Loucy (cell line): Measurements from ENCODE around the gene LCN15.

Experiments
- H2AFZ ChIP-seq: fragments of 200-600 bp; sonication (generic); 2 replicates; pipeline ENCODE4 v1.6.0; 2016; ENCODE audit warnings: antibody characterized with exemption, mild to moderate bottlenecking, low read length, moderate library complexity
- H3F3A ChIP-seq: fragments of 200-600 bp; 2 replicates; pipeline ENCODE4 v1.6.0; 2016; ENCODE audit warnings: antibody characterized with exemption, low read depth, mild to moderate bottlenecking
- H3K27me3 ChIP-seq: fragments of 200-600 bp; sonication (generic); 2 replicates; pipeline ENCODE4 v1.6.1; 2014; ENCODE audit warnings: low read length, mild to moderate bottlenecking; ENCODE audit not compliant: insufficient read depth, poor library complexity, severe bottlenecking
- H3K36me3 ChIP-seq: fragments of 200-600 bp; sonication (generic); 2 replicates; pipeline ENCODE4 v1.6.1; 2016; ENCODE audit warnings: low read length; ENCODE audit not compliant: insufficient read depth
- H3K4me1 ChIP-seq: fragments of 200-600 bp; sonication (generic); 2 replicates; pipeline ENCODE4 v1.5.1; 2014; ENCODE audit warnings: low read length, mild to moderate bottlenecking; ENCODE audit not compliant: insufficient read depth, poor library complexity, severe bottlenecking
- H3K4me2 ChIP-seq: fragments of 200-600 bp; sonication (generic); 2 replicates; pipeline ENCODE4 v1.6.0; 2014; ENCODE audit warnings: antibody characterized with exemption, low read length, low read depth, mild to moderate bottlenecking; ENCODE audit not compliant: poor library complexity, severe bottlenecking
- H3K4me3 ChIP-seq: fragments of 200-600 bp; sonication (generic); 2 replicates; pipeline ENCODE4 v1.5.1; 2014; ENCODE audit warnings: low read length, mild to moderate bottlenecking, mixed read lengths; ENCODE audit not compliant: poor library complexity, severe bottlenecking
- H3K79me2 ChIP-seq: fragments of 200-600 bp; sonication (generic); 2 replicates; pipeline ENCODE4 v1.6.1; 2014; ENCODE audit warnings: low read length; ENCODE audit not compliant: insufficient read depth
- H3K9ac ChIP-seq: fragments of 200-600 bp; sonication (generic); 2 replicates; pipeline ENCODE4 v1.6.0; 2014; ENCODE audit warnings: mild to moderate bottlenecking, low read depth, low read length, moderate library complexity; ENCODE audit not compliant: poor library complexity, severe bottlenecking
- H3K9me2 ChIP-seq: fragments of 200-600 bp; sonication (generic); replicated peaks from 2 replicates; pipeline ENCODE4 v1.6.1; 2016; ENCODE audit warnings: low read depth, low read length, mixed read lengths
- H3K9me3 ChIP-seq: fragments of 200-600 bp; sonication (generic); 2 replicates; pipeline ENCODE4 v1.6.1; 2014; ENCODE audit warnings: mild to moderate bottlenecking, antibody characterized with exemption, low read length, low read depth; ENCODE audit not compliant: insufficient read depth
- H4K20me1 ChIP-seq: fragments of 200-600 bp; sonication (generic); 2 replicates; pipeline ENCODE4 v1.6.0; 2014; ENCODE audit warnings: antibody characterized with exemption, low read length, mild to moderate bottlenecking; ENCODE audit not compliant: insufficient read depth, poor library complexity, severe bottlenecking
- CTCF ChIP-seq: fragments of 200-600 bp; sonication (generic); conservative IDR thresholded peaks from 2 replicates; pipeline ENCODE4 v1.5.1; 2014; ENCODE audit warnings: mild to moderate bottlenecking, antibody characterized with exemption, low read length
- EZH2phosphoT487 ChIP-seq: fragments of 200-600 bp; IDR thresholded peaks from 2 replicates; pipeline ENCODE4 v1.6.1; 2018; ENCODE audit warnings: antibody characterized with exemption, mild to moderate bottlenecking, moderate library complexity, borderline replicate concordance

Gene LCN15

DNA sequence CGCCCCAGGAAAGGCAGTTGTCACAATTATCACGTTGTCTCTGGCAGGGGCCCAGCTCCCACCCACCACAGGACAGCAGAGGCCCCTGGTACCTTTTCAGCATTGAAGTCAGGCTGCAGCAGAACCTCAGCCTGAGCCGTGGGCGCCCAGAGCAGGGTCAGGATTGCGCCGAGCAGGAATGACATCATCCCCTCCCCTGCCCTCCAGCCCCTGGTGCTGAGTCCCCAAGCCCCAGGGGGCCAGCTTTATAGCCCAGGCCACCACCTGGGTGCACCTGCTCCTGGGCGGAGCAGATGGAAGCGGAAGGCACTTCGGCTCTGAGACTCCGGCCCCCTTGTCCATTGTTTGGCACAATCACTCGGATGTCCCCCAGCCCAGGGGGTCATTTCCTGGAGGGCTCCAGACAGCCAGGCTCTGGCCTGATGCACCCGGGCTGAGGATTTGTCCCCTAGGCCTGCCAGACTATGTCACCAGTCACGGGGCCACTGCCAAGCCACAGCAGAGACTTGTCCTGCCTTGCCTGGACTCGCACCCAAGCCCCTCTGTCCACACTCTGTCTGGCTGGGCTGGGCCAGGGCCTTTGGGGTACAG lies at the start of gene LCN15:
Gene LCN15, minus strand, starts transcription at position 218 of the 591 bp plus-strand sequence. Its CDS starts 30 bp downstream, at position 188.
- H3K4me3 ChIP-seq: no peak within 1 kb of the TSS
- H2AFZ ChIP-seq: no peak within 1 kb of the TSS

GRCh38 chr9:136808806-136809158 lies 44.5 kb upstream of the LCN15 start:
- H3K9me3 ChIP-seq: no peaks in the 10 kb centered on the region
- H3K79me2 ChIP-seq: peaks cover 71% of the 10 kb centered on the region
- no peaks in the 10 kb centered on the region for H3F3A ChIP-seq
- H3K9ac ChIP-seq: peak overlapping the region; percentile 70
- H3K4me3 ChIP-seq: peak overlapping the region; percentile 84
- H3K9me2 ChIP-seq: no peaks in the 10 kb centered on the region
- peak overlapping the region; percentile 91 for H3K4me2 ChIP-seq
- H2AFZ ChIP-seq: no peak overlapping the region
- peaks cover 54% of the 10 kb centered on the region for H3K4me1 ChIP-seq
- H4K20me1 ChIP-seq: peaks cover 41% of the 10 kb centered on the region
- H3K27me3 ChIP-seq: no peaks in the 10 kb centered on the region
- TF ChIP-seq EZH2phosphoT487 (no peak), CTCF (no peak)
- no peaks in the 10 kb centered on the region for H3K36me3 ChIP-seq

More for the DNA sequence above, at the start of gene LCN15:
- no peaks in the 10 kb centered on the region for H3K4me1 ChIP-seq
- no peak within 1 kb of the TSS for H3K4me2 ChIP-seq
- H4K20me1 ChIP-seq: no peaks in the 10 kb centered on the region
- H3K9me2 ChIP-seq: no peaks in the 10 kb centered on the region
- no peaks in the 10 kb centered on the region for H3K79me2 ChIP-seq
- H3K36me3 ChIP-seq: no peaks in the 10 kb centered on the region
- TF ChIP-seq CTCF (no peak), EZH2phosphoT487 (no peak)
- no peak within 1 kb of the TSS for H3K9ac ChIP-seq
- H3F3A ChIP-seq: no peaks in the 10 kb centered on the region
- H3K9me3 ChIP-seq: no peaks in the 10 kb centered on the region
- no peaks in the 10 kb centered on the region for H3K27me3 ChIP-seq

DNA sequence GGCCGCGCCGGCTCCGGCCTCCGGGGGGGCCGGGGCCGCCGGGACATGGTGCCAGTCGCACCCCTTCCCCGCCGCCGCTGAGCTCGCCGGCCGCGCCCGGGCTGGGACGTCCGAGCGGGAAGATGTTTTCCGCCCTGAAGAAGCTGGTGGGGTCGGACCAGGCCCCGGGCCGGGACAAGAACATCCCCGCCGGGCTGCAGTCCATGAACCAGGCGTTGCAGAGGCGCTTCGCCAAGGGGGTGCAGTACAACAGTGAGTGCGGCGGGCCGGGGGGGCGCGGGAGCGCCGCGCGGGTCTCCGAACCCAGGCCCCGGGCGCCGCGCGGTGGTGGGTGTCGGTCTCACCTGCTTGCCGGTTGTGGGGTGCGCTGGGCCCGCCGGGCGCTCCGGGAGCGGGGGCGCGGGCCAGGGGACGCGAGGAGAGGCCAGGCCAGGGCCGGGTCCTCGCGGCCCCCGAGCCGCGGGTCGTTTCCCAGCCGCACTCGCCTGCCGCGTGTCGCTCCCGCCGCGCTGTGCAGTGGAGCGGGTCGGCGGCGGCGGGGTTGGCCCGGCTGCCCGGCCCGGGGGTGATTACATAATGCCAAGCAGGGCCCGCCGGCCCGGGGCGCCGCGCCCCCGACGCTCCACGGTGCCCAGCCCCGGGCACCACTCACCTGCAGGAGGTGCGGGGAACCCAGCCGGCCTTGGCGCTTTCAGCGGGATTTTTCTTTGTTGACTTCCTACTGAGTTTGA lies 43.9 kb upstream of the LCN15 start:
- Histone ChIP-seq H3K36me3 (no peaks in the 10 kb centered on the region), H3K4me2 (peak overlapping the region; percentile 91), H4K20me1 (peaks cover 41% of the 10 kb centered on the region), H3K9me3 (no peaks in the 10 kb centered on the region), H3K27me3 (no peaks in the 10 kb centered on the region), H3K9me2 (no peaks in the 10 kb centered on the region), H3K9ac (peak overlapping the region; percentile 70), H3K79me2 (peaks cover 66% of the 10 kb centered on the region), H2AFZ (peak overlapping the region; percentile 86), H3F3A (no peaks in the 10 kb centered on the region), H3K4me1 (peaks cover 53% of the 10 kb centered on the region), H3K4me3 (peak overlapping the region; percentile 84)
- TF ChIP-seq CTCF (no peak; the same call in 1 of the 2 replicates), EZH2phosphoT487 (no peak)
